Measurements from ENCODE around the gene ANXA8L1. TPM values are rescaled to one million over a fixed set of nuclear protein-coding genes. Genes with fewer than 3 reads are reported as not detected.
"Not testable (repeated sequence)": the region's sequence is repeated elsewhere in the genome, so short reads cannot be mapped to it uniquely, and the experiment has no call there.

The ANXA8L1 gene
- total RNA-seq, 1 experiment from 2014 or later: not detected

GRCh38 chr10:46329690-46330016, 45.9 kb upstream of the ANXA8L1 start:
- no peak for ATAC-seq
- Histone ChIP-seq H3K9ac (ENCODE audit: low read length) (no peak overlapping the region), H3K27me3 (ENCODE audit: insufficient read depth, low read length) (no peaks in the 10 kb centered on the region), H3K27ac (ENCODE audit: low read depth, low read length) (no peak overlapping the region), H3K9me3 (ENCODE audit: control insufficient read depth in 1 of 2, insufficient read depth in 1 of 2, low read depth in 1 of 2, low read length in 2 of 2) (no peaks in the 10 kb centered on the region), H3K36me3 (ENCODE audit: control insufficient read depth in 1 of 2, insufficient read depth in 2 of 2, low read length in 2 of 2) (no peaks in the 10 kb centered on the region), H3K4me2 (ENCODE audit: low read length) (no peak overlapping the region), H2AFZ (ENCODE audit: low read depth, low read length, poor library complexity, severe bottlenecking) (no peak overlapping the region), H3K4me1 (ENCODE audit: control insufficient read depth in 1 of 2, insufficient read depth in 2 of 2, low read length in 2 of 2) (no peaks in the 10 kb centered on the region), H3K4me3 (replicated peaks in 1 of 2; ENCODE audit: low read depth in 1 of 2, low read length in 2 of 2) (no peak overlapping the region), H4K20me1 (ENCODE audit: insufficient read depth) (no peaks in the 10 kb centered on the region), H3K9me2 (ENCODE audit: insufficient read depth) (no peaks in the 10 kb centered on the region), H3K79me2 (ENCODE audit: insufficient read depth, low read length) (no peaks in the 10 kb centered on the region)
- POLR2A ChIA-PET: no interaction called here
- TF ChIP-seq ZNF274 (IDR thresholded peaks at IDR 0.05; ENCODE audit: low read depth, low read length): no peak
- TF ChIP-seq JUND (IDR thresholded peaks at IDR 0.05): no peak
- no peak for TF ChIP-seq EZH2 (IDR thresholded peaks at IDR 0.05)
- no peak for TF ChIP-seq TCF7L2 (IDR thresholded peaks at IDR 0.05; ENCODE audit: borderline replicate concordance, extremely low read depth, insufficient read depth, insufficient read length)
- intact Hi-C loops (cut with micrococcal nuclease): no loop called here
- RAD21 ChIA-PET (ENCODE audit: low non-redundant PET in 1 of 2, low total read pairs in 2 of 2, uncharacterized antibody in 2 of 2, unreplicated experiment in 2 of 2): no interaction called here
- CTCF ChIA-PET: no interaction called here
- no TSS peak for BruUV-seq (replicated peaks)
- no peak for DNase-seq (ENCODE audit: low read depth, low spot score)

- intact Hi-C loops (cut with micrococcal nuclease): no loop called here
- Histone ChIP-seq H3K9ac (ENCODE audit: low read length) (no peak overlapping the region), H3K79me2 (ENCODE audit: insufficient read depth, low read length) (no peaks in the 10 kb centered on the region), H3K4me1 (ENCODE audit: control insufficient read depth in 1 of 2, insufficient read depth in 2 of 2, low read length in 2 of 2) (no peaks in the 10 kb centered on the region), H3K27me3 (ENCODE audit: insufficient read depth, low read length) (no peaks in the 10 kb centered on the region), H3K27ac (ENCODE audit: low read depth, low read length) (no peak overlapping the region), H3K9me3 (ENCODE audit: control insufficient read depth in 1 of 2, insufficient read depth in 1 of 2, low read depth in 1 of 2, low read length in 2 of 2) (no peaks in the 10 kb centered on the region), H2AFZ (ENCODE audit: low read depth, low read length, poor library complexity, severe bottlenecking) (no peak overlapping the region), H3K4me3 (replicated peaks in 1 of 2; ENCODE audit: low read depth in 1 of 2, low read length in 2 of 2) (no peak overlapping the region), H3K36me3 (ENCODE audit: control insufficient read depth in 1 of 2, insufficient read depth in 2 of 2, low read length in 2 of 2) (no peaks in the 10 kb centered on the region), H3K9me2 (ENCODE audit: insufficient read depth) (no peaks in the 10 kb centered on the region), H4K20me1 (ENCODE audit: insufficient read depth) (no peaks in the 10 kb centered on the region), H3K4me2 (ENCODE audit: low read length) (no peak overlapping the region)
- POLR2A ChIA-PET: no interaction called here
- ATAC-seq: no peak
- DNase-seq (ENCODE audit: low read depth, low spot score): no peak
- CTCF ChIA-PET: no interaction called here
- BruUV-seq (replicated peaks): no TSS peak
- TF ChIP-seq CEBPB (IDR thresholded peaks at IDR 0.05; ENCODE audit: low read depth): no peak
- no peak for TF ChIP-seq FOSL1 (IDR thresholded peaks at IDR 0.05; ENCODE audit: low read depth)
- no peak for TF ChIP-seq ATF3 (IDR thresholded peaks at IDR 0.05)
- RAD21 ChIA-PET (ENCODE audit: low non-redundant PET in 1 of 2, low total read pairs in 2 of 2, uncharacterized antibody in 2 of 2, unreplicated experiment in 2 of 2): no interaction called here
Measured at GRCh38 chr10:46330894-46331293, 44.7 kb upstream of the ANXA8L1 start.

- H3K9me2 ChIP-seq (ENCODE audit: insufficient read depth); H3K9me3 ChIP-seq (ENCODE audit: control insufficient read depth in 1 of 2, insufficient read depth in 1 of 2, low read depth in 1 of 2, low read length in 2 of 2); RAD21 ChIA-PET (ENCODE audit: low non-redundant PET in 1 of 2, low total read pairs in 2 of 2, uncharacterized antibody in 2 of 2, unreplicated experiment in 2 of 2); POLR2A ChIA-PET; H3K4me2 ChIP-seq (ENCODE audit: low read length); intact Hi-C loops (cut with micrococcal nuclease); BruUV-seq (replicated peaks); ATAC-seq; H3K79me2 ChIP-seq (ENCODE audit: insufficient read depth, low read length); H3K27ac ChIP-seq (ENCODE audit: low read depth, low read length); DNase-seq (ENCODE audit: low read depth, low spot score); H3K4me1 ChIP-seq (ENCODE audit: control insufficient read depth in 1 of 2, insufficient read depth in 2 of 2, low read length in 2 of 2); H3K9ac ChIP-seq (ENCODE audit: low read length); H3K4me3 ChIP-seq (replicated peaks in 1 of 2; ENCODE audit: low read depth in 1 of 2, low read length in 2 of 2); CTCF ChIA-PET; H3K27me3 ChIP-seq (ENCODE audit: insufficient read depth, low read length); H2AFZ ChIP-seq (ENCODE audit: low read depth, low read length, poor library complexity, severe bottlenecking); H3K36me3 ChIP-seq (ENCODE audit: control insufficient read depth in 1 of 2, insufficient read depth in 2 of 2, low read length in 2 of 2); H4K20me1 ChIP-seq (ENCODE audit: insufficient read depth): not testable (repeated sequence)
Measured at GRCh38 chr10:46365484-46365883, 10.1 kb upstream of the ANXA8L1 start.

- H3K79me2 ChIP-seq (ENCODE audit: insufficient read depth, low read length); H3K36me3 ChIP-seq (ENCODE audit: control insufficient read depth in 1 of 2, insufficient read depth in 2 of 2, low read length in 2 of 2); H3K27me3 ChIP-seq (ENCODE audit: insufficient read depth, low read length); BruUV-seq (replicated peaks); H3K4me1 ChIP-seq (ENCODE audit: control insufficient read depth in 1 of 2, insufficient read depth in 2 of 2, low read length in 2 of 2); CTCF ChIA-PET; H4K20me1 ChIP-seq (ENCODE audit: insufficient read depth); H3K27ac ChIP-seq (ENCODE audit: low read depth, low read length); H3K9ac ChIP-seq (ENCODE audit: low read length); POLR2A ChIA-PET; intact Hi-C loops (cut with micrococcal nuclease); DNase-seq (ENCODE audit: low read depth, low spot score); RAD21 ChIA-PET (ENCODE audit: low non-redundant PET in 1 of 2, low total read pairs in 2 of 2, uncharacterized antibody in 2 of 2, unreplicated experiment in 2 of 2); H3K9me3 ChIP-seq (ENCODE audit: control insufficient read depth in 1 of 2, insufficient read depth in 1 of 2, low read depth in 1 of 2, low read length in 2 of 2); H3K4me2 ChIP-seq (ENCODE audit: low read length); ATAC-seq; H3K4me3 ChIP-seq (replicated peaks in 1 of 2; ENCODE audit: low read depth in 1 of 2, low read length in 2 of 2); H2AFZ ChIP-seq (ENCODE audit: low read depth, low read length, poor library complexity, severe bottlenecking); H3K9me2 ChIP-seq (ENCODE audit: insufficient read depth): not testable (repeated sequence)
Measured at GRCh38 chr10:46367209-46367608, 8.4 kb upstream of the ANXA8L1 start.
